ENCODE results near the gene WDR7.

Gene WDR7

GRCh38 chr18:56919190-56919589 is 268.0 kb downstream of the WDR7 start:
- no peak for TF ChIP-seq REST (IDR thresholded peaks at IDR 0.05; ENCODE audit: low read depth)
- TF ChIP-seq FOXM1 (IDR thresholded peaks at IDR 0.05; ENCODE audit: borderline replicate concordance, low read depth) = no peak
- no peak for TF ChIP-seq TAF1 (IDR thresholded peaks at IDR 0.05; ENCODE audit: low read depth)
- TF ChIP-seq TCF12 (IDR thresholded peaks at IDR 0.05; ENCODE audit: low read depth) = no peak
- TF ChIP-seq YY1 (IDR thresholded peaks at IDR 0.05; ENCODE audit: low read depth) = no peak
- TF ChIP-seq EGR1 (IDR thresholded peaks at IDR 0.05) = no peak
- TF ChIP-seq USF1 (IDR thresholded peaks at IDR 0.05) = no peak
- no peak for TF ChIP-seq MAX (IDR thresholded peaks at IDR 0.05)
- TF ChIP-seq CEBPB (IDR thresholded peaks at IDR 0.05) = no peak
- no peak for TF ChIP-seq RAD21 (IDR thresholded peaks at IDR 0.05; ENCODE audit: low read depth)
- no peak for TF ChIP-seq NFIC (IDR thresholded peaks at IDR 0.05)
- TF ChIP-seq ZBTB7A (IDR thresholded peaks at IDR 0.05; ENCODE audit: low read depth) = no peak
- no peak for TF ChIP-seq EP300 (IDR thresholded peaks at IDR 0.05; ENCODE audit: borderline replicate concordance)
- TF ChIP-seq CREB1 (IDR thresholded peaks at IDR 0.05; ENCODE audit: low read depth) = no peak
- no peak for TF ChIP-seq TEAD4 (IDR thresholded peaks at IDR 0.05)

GRCh38 chr18:56921896-56922480 is 270.8 kb downstream of the WDR7 start:
- TF ChIP-seq NFIC (IDR thresholded peaks at IDR 0.05) = no peak
- no peak for TF ChIP-seq CEBPB (IDR thresholded peaks at IDR 0.05)
- TF ChIP-seq TEAD4 (IDR thresholded peaks at IDR 0.05) = no peak
- TF ChIP-seq EGR1 (IDR thresholded peaks at IDR 0.05) = no peak
- TF ChIP-seq MAX (IDR thresholded peaks at IDR 0.05) = no peak
- TF ChIP-seq TCF12 (IDR thresholded peaks at IDR 0.05; ENCODE audit: low read depth) = no peak
- TF ChIP-seq FOXM1 (IDR thresholded peaks at IDR 0.05; ENCODE audit: borderline replicate concordance, low read depth) = no peak
- no peak for TF ChIP-seq CREB1 (IDR thresholded peaks at IDR 0.05; ENCODE audit: low read depth)
- TF ChIP-seq REST (IDR thresholded peaks at IDR 0.05; ENCODE audit: low read depth) = no peak

GRCh38 chr18:56926734-56927133 is 275.6 kb downstream of the WDR7 start:
- TF ChIP-seq CEBPB (IDR thresholded peaks at IDR 0.05) (no peak), USF1 (IDR thresholded peaks at IDR 0.05) (no peak), MAX (IDR thresholded peaks at IDR 0.05) (no peak), ZBTB7A (IDR thresholded peaks at IDR 0.05; ENCODE audit: low read depth) (no peak), EGR1 (IDR thresholded peaks at IDR 0.05) (no peak), FOXM1 (IDR thresholded peaks at IDR 0.05; ENCODE audit: borderline replicate concordance, low read depth) (no peak), YY1 (IDR thresholded peaks at IDR 0.05; ENCODE audit: low read depth) (no peak), EP300 (IDR thresholded peaks at IDR 0.05; ENCODE audit: borderline replicate concordance) (no peak), REST (IDR thresholded peaks at IDR 0.05; ENCODE audit: low read depth) (no peak), TAF1 (IDR thresholded peaks at IDR 0.05; ENCODE audit: low read depth) (no peak), TCF12 (IDR thresholded peaks at IDR 0.05; ENCODE audit: low read depth) (no peak), NFIC (IDR thresholded peaks at IDR 0.05) (no peak), TEAD4 (IDR thresholded peaks at IDR 0.05) (no peak), RAD21 (IDR thresholded peaks at IDR 0.05; ENCODE audit: low read depth) (no peak)

- TF ChIP-seq RAD21 (IDR thresholded peaks at IDR 0.05; ENCODE audit: low read depth) = no peak
- TF ChIP-seq YY1 (IDR thresholded peaks at IDR 0.05; ENCODE audit: low read depth) = no peak
- TF ChIP-seq TCF12 (IDR thresholded peaks at IDR 0.05; ENCODE audit: low read depth) = no peak
Measured at GRCh38 chr18:56927786-56928185, 276.6 kb downstream of the WDR7 start.
